Caco-2 (cell line): ENCODE measurements around the gene CYP46A1. TPM values are rescaled to one million over a fixed set of nuclear protein-coding genes. Genes with fewer than 3 reads are reported as not detected.
A peak's percentile ranks its signal among the peaks of the same experiment; 100 is the strongest.

ENCODE experiments used
- BruUV-seq: library from RNA; stranded (reverse); fragments of 400-500 nt; replicated peaks from 2 replicates; lab custom pipeline; 2021; lab: Mats Ljungman, UMichigan
- CTCF ChIA-PET: fragments of 300-600 bp; sonication (Branson Sonifier 250); formaldehyde crosslinking; loops from one replicate; lab custom pipeline; 2022; ENCODE audit warnings: antibody characterized with exemption; lab: Charles Lee
- POLR2A ChIA-PET: fragments of 300-600 bp; sonication (Branson Sonifier 250); formaldehyde crosslinking; loops from one replicate; lab custom pipeline; 2022; ENCODE audit warnings: antibody characterized with exemption; lab: Charles Lee
- DNase-seq, 2 experiments: peaks; one replicate each; pipeline versions ENCODE4 v3.0.0 to v3.0.0-alpha.2; 2020 to 2022
- H3K27me3 ChIP-seq: replicated peaks from 2 replicates; pipeline ENCODE4 v1.6.0; 2011; ENCODE audit warnings: low read length; ENCODE audit not compliant: control insufficient read depth, insufficient read depth
- H3K36me3 ChIP-seq: 2 replicates; pipeline ENCODE4 v1.5.1; 2011; ENCODE audit warnings: low read length; ENCODE audit not compliant: control insufficient read depth, insufficient read depth
- H3K4me1 ChIP-seq: fragments of 250-450 bp; sonication (Bioruptor Pico); 2 replicates; pipeline ENCODE4 v1.5.1; 2020; ENCODE audit warnings: mild to moderate bottlenecking
- H3K4me3 ChIP-seq: 2 replicates; pipeline ENCODE4 v1.5.1; 2011; ENCODE audit warnings: low read depth, mild to moderate bottlenecking, control low read depth, low read length
- H3K9me3 ChIP-seq: fragments of 250-450 bp; sonication (Bioruptor Pico); 2 replicates; pipeline ENCODE4 v1.5.1; 2020; ENCODE audit warnings: mild to moderate bottlenecking, moderate library complexity
- H3K27ac Mint-ChIP-seq: one replicate; pipeline ENCODE4 v1.8.0; 2022; ENCODE audit warnings: mixed read lengths; ENCODE audit not compliant: unreplicated experiment
- H3K27me3 Mint-ChIP-seq: one replicate; pipeline ENCODE4 v1.8.0; 2022; ENCODE audit warnings: mixed read lengths; ENCODE audit not compliant: insufficient read depth, unreplicated experiment
- H3K36me3 Mint-ChIP-seq: one replicate; pipeline ENCODE4 v1.8.0; 2022; ENCODE audit warnings: mild to moderate bottlenecking, mixed read lengths; ENCODE audit not compliant: insufficient read depth, unreplicated experiment
- H3K4me1 Mint-ChIP-seq: one replicate; pipeline ENCODE4 v1.8.0; 2022; ENCODE audit warnings: low read depth, mixed read lengths; ENCODE audit not compliant: unreplicated experiment
- H3K4me3 Mint-ChIP-seq: one replicate; pipeline ENCODE4 v1.8.0; 2022; ENCODE audit warnings: mild to moderate bottlenecking, moderate library complexity, mixed read lengths; ENCODE audit not compliant: unreplicated experiment
- H3K9me3 Mint-ChIP-seq: one replicate; pipeline ENCODE4 v1.8.0; 2022; ENCODE audit warnings: mixed read lengths; ENCODE audit not compliant: unreplicated experiment
- intact Hi-C: fragments of 100-400 bp; cut with micrococcal nuclease; formaldehyde crosslinking; loops from one replicate; pipeline ENCODE4 v1.10.0; 2022; ENCODE audit not compliant: unreplicated experiment
- total RNA-seq: library from RNA; stranded (reverse); gene quantifications from 2 replicates; pipeline ENCODE4 v1.2.3, GENCODE V29; 2022
- TF ChIP-seq, protein P1 (sequence below), 2 experiments: fragments of 200-600 bp in 1 of 2; IDR thresholded peaks; 1 replicate in 1 of 2; 2 replicates in 1 of 2; pipeline versions ENCODE4 v1.5.1 to v1.8.0; 2011 to 2022; ENCODE audit warnings: antibody characterized with exemption in 1 of 2, control low read depth in 1 of 2, inconsistent platforms in 1 of 2, low read depth in 1 of 2, low read length in 1 of 2, mild to moderate bottlenecking in 1 of 2, moderate library complexity in 1 of 2; ENCODE audit not compliant: insufficient read depth in 1 of 2, severe bottlenecking in 1 of 2, unreplicated experiment in 1 of 2

The CYP46A1 gene
- total RNA-seq, 1 experiment from 2014 or later = 0.09 TPM

DNA sequence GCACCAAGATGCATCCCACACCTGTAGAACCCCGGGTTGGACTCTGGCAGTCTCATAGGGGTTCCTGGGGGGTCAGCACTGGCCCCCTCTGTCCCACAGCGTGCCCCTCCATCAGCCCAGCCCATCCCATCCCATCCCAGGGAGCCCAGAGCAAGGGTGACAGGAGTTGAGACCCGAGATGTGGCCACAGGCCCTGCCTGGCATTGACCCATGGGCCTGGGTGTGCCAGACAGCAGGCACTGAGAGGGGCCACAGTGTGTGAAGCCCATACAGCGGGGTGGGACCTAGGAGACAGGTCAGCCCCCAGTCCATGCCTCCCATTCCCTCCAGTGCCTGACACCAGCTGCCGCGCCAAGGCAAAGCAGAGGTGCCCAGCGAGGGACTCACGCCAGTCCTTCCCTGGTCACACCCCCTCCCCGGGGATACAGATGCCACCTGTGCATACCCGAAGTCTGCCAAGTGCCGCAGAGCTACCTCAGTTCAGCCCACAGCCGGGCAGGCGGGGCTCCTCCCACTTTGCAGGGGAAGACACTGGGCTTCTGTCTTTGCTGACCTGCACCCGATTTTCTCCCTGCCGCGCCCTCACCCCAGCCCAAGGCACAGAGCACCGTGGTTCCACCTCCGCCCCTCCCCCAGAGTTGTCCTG is 50.4 kb downstream of the CYP46A1 start:
- TF ChIP-seq, protein P1, sequence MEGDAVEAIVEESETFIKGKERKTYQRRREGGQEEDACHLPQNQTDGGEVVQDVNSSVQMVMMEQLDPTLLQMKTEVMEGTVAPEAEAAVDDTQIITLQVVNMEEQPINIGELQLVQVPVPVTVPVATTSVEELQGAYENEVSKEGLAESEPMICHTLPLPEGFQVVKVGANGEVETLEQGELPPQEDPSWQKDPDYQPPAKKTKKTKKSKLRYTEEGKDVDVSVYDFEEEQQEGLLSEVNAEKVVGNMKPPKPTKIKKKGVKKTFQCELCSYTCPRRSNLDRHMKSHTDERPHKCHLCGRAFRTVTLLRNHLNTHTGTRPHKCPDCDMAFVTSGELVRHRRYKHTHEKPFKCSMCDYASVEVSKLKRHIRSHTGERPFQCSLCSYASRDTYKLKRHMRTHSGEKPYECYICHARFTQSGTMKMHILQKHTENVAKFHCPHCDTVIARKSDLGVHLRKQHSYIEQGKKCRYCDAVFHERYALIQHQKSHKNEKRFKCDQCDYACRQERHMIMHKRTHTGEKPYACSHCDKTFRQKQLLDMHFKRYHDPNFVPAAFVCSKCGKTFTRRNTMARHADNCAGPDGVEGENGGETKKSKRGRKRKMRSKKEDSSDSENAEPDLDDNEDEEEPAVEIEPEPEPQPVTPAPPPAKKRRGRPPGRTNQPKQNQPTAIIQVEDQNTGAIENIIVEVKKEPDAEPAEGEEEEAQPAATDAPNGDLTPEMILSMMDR (IDR thresholded peaks at IDR 0.05; ENCODE audit: insufficient read depth in 1 of 2, low read depth in 1 of 2, low read length in 1 of 2, severe bottlenecking in 1 of 2, unreplicated experiment in 1 of 2) = no peak
- Mint-ChIP-seq H3K36me3 (peaks cover 6% of the 10 kb centered on the region), H3K4me1 (no peaks in the 10 kb centered on the region), H3K4me3 (no peak overlapping the region), H3K27ac (no peak overlapping the region), H3K9me3 (no peaks in the 10 kb centered on the region), H3K27me3 (no peaks in the 10 kb centered on the region)
- intact Hi-C loops = loop anchor here (5.0 kb wide), 2 partner anchors 73 to 212 kb away; no protein-coding TSS in a partner anchor
- H3K36me3 ChIP-seq = no peaks in the 10 kb centered on the region
- CTCF ChIA-PET = no interaction called here
- peak in 1 of 2 experiments; percentile 21 for DNase-seq
- H3K9me3 ChIP-seq = no peaks in the 10 kb centered on the region
- H3K4me3 ChIP-seq = no peak overlapping the region
- no peaks in the 10 kb centered on the region for H3K27me3 ChIP-seq
- POLR2A ChIA-PET = no interaction called here
- peaks cover 10% of the 10 kb centered on the region for H3K4me1 ChIP-seq
- no TSS peak for BruUV-seq

DNA sequence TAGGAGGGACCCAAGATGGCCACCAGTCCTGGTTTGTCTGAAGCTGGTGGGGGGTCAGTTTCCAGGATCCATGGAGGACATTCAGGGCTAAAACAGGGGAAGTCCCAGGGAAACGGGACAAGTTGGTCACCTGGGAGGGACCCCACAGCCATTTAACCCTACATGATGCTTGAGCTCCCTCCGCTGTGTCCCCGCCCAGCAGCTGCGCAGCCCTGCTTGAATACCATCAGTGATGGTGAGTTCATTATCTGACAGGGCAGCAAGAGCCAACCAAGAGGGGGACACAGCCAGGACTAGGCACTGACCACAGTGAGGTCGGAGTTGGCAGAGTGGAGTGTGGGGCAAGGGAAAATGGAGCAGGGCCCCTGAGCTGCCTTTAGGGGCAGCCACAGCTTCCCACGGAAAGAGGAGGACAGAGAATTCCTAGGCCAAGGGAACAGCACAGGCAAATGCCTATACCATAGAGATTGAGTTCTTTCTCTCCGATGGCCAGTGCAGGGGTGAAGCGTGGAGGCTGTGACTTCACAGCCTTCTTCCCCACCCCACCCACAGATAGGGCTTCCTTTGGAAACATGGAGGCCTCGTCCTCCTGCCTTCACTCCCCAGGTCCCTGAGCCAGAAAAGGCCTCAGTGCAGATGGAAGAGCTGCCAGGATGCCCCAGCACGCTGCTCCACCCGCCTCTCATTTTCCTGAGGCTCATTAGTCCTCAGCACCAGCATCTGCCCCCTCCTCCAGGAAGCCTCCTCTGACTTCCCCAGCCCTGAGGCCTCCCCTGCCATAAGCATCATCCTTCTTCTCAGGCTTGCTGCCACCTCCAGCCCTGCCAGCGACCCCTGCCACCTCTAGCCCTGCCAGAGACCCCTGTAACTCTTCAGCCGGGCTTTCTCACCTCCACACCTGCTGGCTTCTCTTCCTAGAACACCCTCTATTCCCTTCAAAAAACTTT is 51.4 kb downstream of the CYP46A1 start:
- no peaks in the 10 kb centered on the region for H3K27me3 Mint-ChIP-seq
- no peak overlapping the region for H3K27ac Mint-ChIP-seq
- no peaks in the 10 kb centered on the region for H3K9me3 ChIP-seq
- no peak overlapping the region for H3K4me3 Mint-ChIP-seq
- H3K4me1 ChIP-seq = peaks cover 10% of the 10 kb centered on the region
- H3K4me3 ChIP-seq = no peak overlapping the region
- TF ChIP-seq, protein P1 (IDR thresholded peaks at IDR 0.05; ENCODE audit: insufficient read depth in 1 of 2, low read depth in 1 of 2, low read length in 1 of 2, severe bottlenecking in 1 of 2, unreplicated experiment in 1 of 2) = no peak
- H3K36me3 ChIP-seq = no peaks in the 10 kb centered on the region
- H3K27me3 ChIP-seq = no peaks in the 10 kb centered on the region
- H3K36me3 Mint-ChIP-seq = peaks cover 6% of the 10 kb centered on the region
- no peaks in the 10 kb centered on the region for H3K9me3 Mint-ChIP-seq
- H3K4me1 Mint-ChIP-seq = no peaks in the 10 kb centered on the region
- intact Hi-C loops = no loop called here
- no TSS peak for BruUV-seq
- peak in 1 of 2 experiments; percentile 24 for DNase-seq
- POLR2A ChIA-PET = no interaction called here
- CTCF ChIA-PET = interaction anchor here (0.7 kb wide), 1 partner anchor 112 kb away, joined by 3 read pairs; no protein-coding TSS in a partner anchor
